HepG2 (cell line): ENCODE results near the gene SHANK2. TPM values are rescaled to one million over a fixed set of nuclear protein-coding genes. Genes with fewer than 3 reads are reported as not detected.
A peak's percentile ranks its signal among the peaks of the same experiment; 100 is the strongest.

Source experiments
- GATAD2A ChIP-seq: IDR thresholded peaks from 2 replicates; pipeline ENCODE4 v1.6.1; 2016
- MXI1 ChIP-seq: IDR thresholded peaks from 3 replicates; pipeline ENCODE4 v1.6.1; 2012; ENCODE audit warnings: low read depth, low read length, inconsistent platforms, borderline replicate concordance
- PAXIP1 ChIP-seq: sonication (generic); formaldehyde crosslinking; conservative IDR thresholded peaks from 2 replicates; pipeline ENCODE4 v1.4.0; 2020; ENCODE audit warnings: mild to moderate bottlenecking, missing genetic modification reagents, moderate library complexity
- PITX1 ChIP-seq: sonication (generic); formaldehyde crosslinking; IDR thresholded peaks from 2 replicates; pipeline ENCODE4 v1.5.1; 2020; ENCODE audit warnings: mild to moderate bottlenecking, missing genetic modification reagents
- SMYD3 ChIP-seq: sonication (generic); formaldehyde crosslinking; IDR thresholded peaks from 2 replicates; pipeline ENCODE4 v1.8.1; 2023; ENCODE audit warnings: mild to moderate bottlenecking, missing genetic modification reagents
- SNAI1 ChIP-seq: sonication (generic); formaldehyde crosslinking; IDR thresholded peaks from 2 replicates; pipeline ENCODE4 v1.5.0; 2020; ENCODE audit warnings: mild to moderate bottlenecking, missing genetic modification reagents, borderline replicate concordance
- SOX13 ChIP-seq, 3 experiments: fragments of 450-650 bp in 1 of 3; sonication (generic) in 1 of 3; formaldehyde crosslinking in 1 of 3; IDR thresholded peaks in 2 of 3; conservative IDR thresholded peaks in 1 of 3; 2 replicates each; pipeline versions ENCODE4 v1.5.0 to v1.6.1; 2016 to 2020; ENCODE audit warnings: antibody characterized with exemption in 1 of 3, mild to moderate bottlenecking in 1 of 3, missing compliant biosample characterization in 1 of 3, missing genetic modification reagents in 1 of 3, moderate library complexity in 1 of 3
- SOX6 ChIP-seq, 2 experiments: fragments of 450-650 bp in 1 of 2; sonication (generic) in 1 of 2; formaldehyde crosslinking in 1 of 2; IDR thresholded peaks; 2 replicates each; pipeline versions ENCODE4 v1.4.0 to v1.6.1; 2017 to 2020; ENCODE audit warnings: antibody characterized with exemption in 1 of 2, mild to moderate bottlenecking in 1 of 2, missing genetic modification reagents in 1 of 2
- ZBTB7B ChIP-seq: sonication (generic); formaldehyde crosslinking; IDR thresholded peaks from 2 replicates; pipeline ENCODE4 v1.4.0; 2020; ENCODE audit warnings: missing genetic modification reagents
- ZNF350 ChIP-seq: sonication (generic); formaldehyde crosslinking; IDR thresholded peaks from 2 replicates; pipeline ENCODE4 v1.4.0; 2020; ENCODE audit warnings: mild to moderate bottlenecking, low read depth, missing genetic modification reagents, borderline replicate concordance
- ZNF800 ChIP-seq: sonication (generic); formaldehyde crosslinking; IDR thresholded peaks from 2 replicates; pipeline ENCODE4 v1.4.0; 2020; ENCODE audit warnings: missing genetic modification reagents
- ZSCAN9 ChIP-seq: IDR thresholded peaks from 2 replicates; pipeline ENCODE4 v1.6.1; 2016; ENCODE audit warnings: borderline replicate concordance
- ZXDC ChIP-seq: sonication (generic); formaldehyde crosslinking; IDR thresholded peaks from 2 replicates; pipeline ENCODE4 v1.5.0; 2020; ENCODE audit warnings: mild to moderate bottlenecking, missing genetic modification reagents
- polyA plus RNA-seq, 8 experiments: library from polyadenylated mRNA; depleted of rRNA in 3 of 8; stranded (reverse) in 7 of 8; unstranded in 1 of 8; fragments of >200 nt; fragmentation: Illumina TruSeq in 4 of 8; extraction: Trizol in 4 of 8; gene quantifications; 2 replicates each; pipeline versions ENCODE4 v1.2.1 to v1.2.3, GENCODE V29; 2011 to 2016; ENCODE audit warnings: low read depth in 4 of 8, missing spikeins in 1 of 8, mixed read lengths in 1 of 8; ENCODE audit not compliant: insufficient read depth in 1 of 8
- total RNA-seq, 5 experiments: library from RNA; depleted of rRNA; stranded (reverse); fragments of >200 nt; fragmentation: Illumina TruSeq; extraction: Trizol; gene quantifications; 2 replicates each; pipeline ENCODE4 v1.2.3, GENCODE V29; 2016; ENCODE audit warnings: low read depth in 1 of 5
- TF ChIP-seq, protein P1 (sequence below): sonication (generic); formaldehyde crosslinking; IDR thresholded peaks from 2 replicates; pipeline ENCODE4 v1.4.0; 2020; ENCODE audit warnings: missing genetic modification reagents
- TF ChIP-seq, protein P2 (sequence below): IDR thresholded peaks from 2 replicates; pipeline ENCODE4 v1.6.1; 2012; ENCODE audit warnings: inconsistent platforms
- TF ChIP-seq, protein P3 (sequence below): sonication (generic); formaldehyde crosslinking; IDR thresholded peaks from 2 replicates; pipeline ENCODE4 v1.4.0; 2020; ENCODE audit warnings: missing genetic modification reagents

Gene SHANK2
- total and polyA plus RNA-seq, 2 of the 13 experiments (the other 11 are each of a cell fraction or from before 2014, with no cell fraction given) = 10.2 to 13.0 TPM

DNA sequence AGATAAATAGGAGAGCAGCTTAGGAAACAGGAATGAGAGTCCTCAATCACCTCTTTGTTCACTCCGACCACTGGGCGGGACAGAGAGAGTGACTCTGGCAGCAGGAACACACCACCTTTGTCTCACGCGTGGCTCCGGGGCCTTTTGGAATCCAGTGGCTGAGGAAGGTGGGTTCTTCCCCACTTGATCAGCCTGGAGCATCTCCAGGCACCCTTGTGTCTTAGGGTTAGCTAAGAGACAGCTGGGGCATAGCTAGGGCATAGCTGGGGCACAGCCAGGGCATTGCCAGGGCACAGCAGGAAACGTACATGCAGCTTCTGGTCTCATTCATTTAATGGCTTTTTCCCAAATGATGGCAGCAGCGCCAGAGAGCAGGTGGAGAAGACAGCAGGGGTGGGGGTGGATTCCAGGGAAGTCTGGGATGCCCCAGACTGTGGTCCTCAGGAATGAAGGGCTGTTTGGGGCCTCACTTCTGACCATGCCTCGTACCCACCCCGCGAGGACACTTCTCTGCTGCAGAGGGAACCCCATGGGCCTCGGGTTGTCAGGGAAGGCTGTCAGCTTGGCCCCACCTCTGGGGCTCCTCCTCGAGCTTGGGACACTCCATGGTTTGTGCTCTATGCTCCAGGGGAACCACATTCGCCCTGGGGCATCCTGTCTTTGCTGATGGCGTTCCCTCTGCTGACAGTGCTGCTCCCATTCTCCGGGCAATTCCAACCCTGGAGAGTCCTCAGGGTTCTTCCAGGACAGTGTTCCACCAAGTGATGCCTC lies 30.4 kb upstream of the SHANK2 start (continued):
- TF ChIP-seq, protein P1, sequence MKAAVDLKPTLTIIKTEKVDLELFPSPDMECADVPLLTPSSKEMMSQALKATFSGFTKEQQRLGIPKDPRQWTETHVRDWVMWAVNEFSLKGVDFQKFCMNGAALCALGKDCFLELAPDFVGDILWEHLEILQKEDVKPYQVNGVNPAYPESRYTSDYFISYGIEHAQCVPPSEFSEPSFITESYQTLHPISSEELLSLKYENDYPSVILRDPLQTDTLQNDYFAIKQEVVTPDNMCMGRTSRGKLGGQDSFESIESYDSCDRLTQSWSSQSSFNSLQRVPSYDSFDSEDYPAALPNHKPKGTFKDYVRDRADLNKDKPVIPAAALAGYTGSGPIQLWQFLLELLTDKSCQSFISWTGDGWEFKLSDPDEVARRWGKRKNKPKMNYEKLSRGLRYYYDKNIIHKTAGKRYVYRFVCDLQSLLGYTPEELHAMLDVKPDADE (CRISPR knock-in tag) = no peak
- TF ChIP-seq ZSCAN9 (CRISPR knock-in tag) (no peak), SMYD3 (CRISPR knock-in tag) (no peak), ZNF800 (CRISPR knock-in tag) (no peak), SNAI1 (no peak), ZNF350 (CRISPR knock-in tag) (no peak), ZXDC (0 out of 2 replicates have a peak, but pooled peaks have one; percentile 35), PAXIP1 (CRISPR knock-in tag) (peak; percentile 25; the same call in 1 of the 2 replicates), MXI1 (no peak), SOX13 (IDR thresholded peaks at IDR 0.05) (no peak), SOX13 (CRISPR knock-in tag; conservative IDR thresholded peaks at IDR 0.05 in 1 of 2, IDR thresholded peaks at IDR 0.05 in 1 of 2) (peak in 1 of 2 experiments; percentile 52; a peak in 1 of 4 replicates), PITX1 (CRISPR knock-in tag) (no peak), ZBTB7B (CRISPR knock-in tag) (peak; percentile 49; the same call in 1 of the 2 replicates), GATAD2A (peak; percentile 60), SOX6 (IDR thresholded peaks at IDR 0.05) (no peak), SOX6 (CRISPR knock-in tag; IDR thresholded peaks at IDR 0.05) (peak; percentile 42; the same call in 1 of the 2 replicates)
- TF ChIP-seq, protein P2, sequence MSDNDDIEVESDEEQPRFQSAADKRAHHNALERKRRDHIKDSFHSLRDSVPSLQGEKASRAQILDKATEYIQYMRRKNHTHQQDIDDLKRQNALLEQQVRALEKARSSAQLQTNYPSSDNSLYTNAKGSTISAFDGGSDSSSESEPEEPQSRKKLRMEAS = 0 out of 2 replicates have a peak, but pooled peaks have one; percentile 19
- TF ChIP-seq, protein P3, sequence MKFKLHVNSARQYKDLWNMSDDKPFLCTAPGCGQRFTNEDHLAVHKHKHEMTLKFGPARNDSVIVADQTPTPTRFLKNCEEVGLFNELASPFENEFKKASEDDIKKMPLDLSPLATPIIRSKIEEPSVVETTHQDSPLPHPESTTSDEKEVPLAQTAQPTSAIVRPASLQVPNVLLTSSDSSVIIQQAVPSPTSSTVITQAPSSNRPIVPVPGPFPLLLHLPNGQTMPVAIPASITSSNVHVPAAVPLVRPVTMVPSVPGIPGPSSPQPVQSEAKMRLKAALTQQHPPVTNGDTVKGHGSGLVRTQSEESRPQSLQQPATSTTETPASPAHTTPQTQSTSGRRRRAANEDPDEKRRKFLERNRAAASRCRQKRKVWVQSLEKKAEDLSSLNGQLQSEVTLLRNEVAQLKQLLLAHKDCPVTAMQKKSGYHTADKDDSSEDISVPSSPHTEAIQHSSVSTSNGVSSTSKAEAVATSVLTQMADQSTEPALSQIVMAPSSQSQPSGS (CRISPR knock-in tag) = no peak
